Astrocyte (in vitro differentiated cells and primary cell): ENCODE results near the gene LRP4. TPM values are rescaled to one million over a fixed set of nuclear protein-coding genes. Genes with fewer than 3 reads are reported as not detected.
"Not testable (repeated sequence)": the region's sequence is repeated elsewhere in the genome, so short reads cannot be mapped to it uniquely, and the experiment has no call there.

ENCODE experiments used
- DNase-seq: peaks from one replicate; pipeline ENCODE4 v3.0.0-alpha.2; 2010; ENCODE audit warnings: low read depth
- FAIRE-seq: peaks from 2 replicates; lab custom pipeline; 2011; peaks lifted over from hg19 to GRCh38; lab: Jason Lieb, UNC
- H2AFZ ChIP-seq: 2 replicates; pipeline ENCODE4 v1.6.0; 2012; ENCODE audit warnings: low read depth, low read length, inconsistent platforms
- H3K27ac ChIP-seq: 2 replicates; pipeline ENCODE4 v1.5.1; 2011; ENCODE audit warnings: low read depth, low read length, inconsistent platforms
- H3K27me3 ChIP-seq: 2 replicates; pipeline ENCODE4 v1.6.0; 2011; ENCODE audit warnings: low read length, inconsistent platforms; ENCODE audit not compliant: insufficient read depth
- H3K36me3 ChIP-seq: 2 replicates; pipeline ENCODE4 v1.5.1; 2011; ENCODE audit warnings: low read length, inconsistent platforms; ENCODE audit not compliant: insufficient read depth
- H3K4me1 ChIP-seq: 2 replicates; pipeline ENCODE4 v1.5.1; 2011; ENCODE audit warnings: low read length, inconsistent platforms; ENCODE audit not compliant: insufficient read depth
- H3K4me2 ChIP-seq: 2 replicates; pipeline ENCODE4 v1.6.0; 2012; ENCODE audit warnings: low read length, inconsistent platforms
- H3K4me3 ChIP-seq: 2 replicates; pipeline ENCODE4 v1.5.1; 2011; ENCODE audit warnings: low read depth, mild to moderate bottlenecking, low read length, inconsistent platforms; ENCODE audit not compliant: insufficient read depth
- H3K79me2 ChIP-seq: 2 replicates; pipeline ENCODE4 v1.6.0; 2012; ENCODE audit warnings: mild to moderate bottlenecking, low read length, inconsistent platforms; ENCODE audit not compliant: insufficient read depth
- H3K9ac ChIP-seq: 2 replicates; pipeline ENCODE4 v1.6.0; 2012; ENCODE audit warnings: mild to moderate bottlenecking, low read length, inconsistent platforms
- H3K9me3 ChIP-seq: 2 replicates; pipeline ENCODE4 v1.5.1; 2012; ENCODE audit warnings: low read depth, mild to moderate bottlenecking, low read length, inconsistent platforms; ENCODE audit not compliant: insufficient read depth
- H4K20me1 ChIP-seq: 2 replicates; pipeline ENCODE4 v1.6.0; 2012; ENCODE audit warnings: low read length, inconsistent platforms; ENCODE audit not compliant: insufficient read depth
- H3K27ac Mint-ChIP-seq: one replicate; pipeline ENCODE4 v1.8.0; 2021; ENCODE audit warnings: mild to moderate bottlenecking, mixed read lengths; ENCODE audit not compliant: unreplicated experiment
- H3K27me3 Mint-ChIP-seq: one replicate; pipeline ENCODE4 v1.8.0; 2021; ENCODE audit warnings: low read depth, mixed read lengths; ENCODE audit not compliant: unreplicated experiment
- H3K36me3 Mint-ChIP-seq: one replicate; pipeline ENCODE4 v1.8.0; 2021; ENCODE audit warnings: low read depth, mixed read lengths; ENCODE audit not compliant: unreplicated experiment
- H3K4me1 Mint-ChIP-seq: one replicate; pipeline ENCODE4 v1.8.0; 2021; ENCODE audit warnings: low read depth, mixed read lengths; ENCODE audit not compliant: unreplicated experiment
- H3K4me3 Mint-ChIP-seq: one replicate; pipeline ENCODE4 v1.8.0; 2021; ENCODE audit warnings: mild to moderate bottlenecking, moderate library complexity, mixed read lengths; ENCODE audit not compliant: unreplicated experiment
- H3K9me3 Mint-ChIP-seq: one replicate; pipeline ENCODE4 v1.8.0; 2021; ENCODE audit warnings: mild to moderate bottlenecking, mixed read lengths; ENCODE audit not compliant: unreplicated experiment
- CTCF ChIP-seq: IDR thresholded peaks from 2 replicates; pipeline ENCODE4 v1.5.1; 2011; ENCODE audit warnings: low read depth, mild to moderate bottlenecking, inconsistent platforms, low read length, moderate library complexity; ENCODE audit not compliant: insufficient read depth
- EZH2 ChIP-seq: IDR thresholded peaks from 2 replicates; pipeline ENCODE4 v1.6.1; 2012; ENCODE audit warnings: mild to moderate bottlenecking, low read length, inconsistent platforms; ENCODE audit not compliant: insufficient read depth
- total RNA-seq: library from RNA; stranded (reverse); gene quantifications from 2 replicates; pipeline ENCODE4 v1.2.1, GENCODE V29; 2021

The LRP4 gene
- total RNA-seq, 1 donor from 2014 or later = 19.0 TPM

- H3K9me3 ChIP-seq = no peaks in the 10 kb centered on the region
- no peak overlapping the region for H3K4me3 Mint-ChIP-seq
- H3K9me3 Mint-ChIP-seq = no peaks in the 10 kb centered on the region
- peaks cover 6% of the 10 kb centered on the region for H3K79me2 ChIP-seq
- peaks cover 4% of the 10 kb centered on the region for H3K36me3 Mint-ChIP-seq
- no peaks in the 10 kb centered on the region for H3K4me1 ChIP-seq
- no peaks in the 10 kb centered on the region for H3K36me3 ChIP-seq
- no peak overlapping the region for H3K4me3 ChIP-seq
- no peak overlapping the region for H3K27ac Mint-ChIP-seq
- no peak for FAIRE-seq
- TF ChIP-seq EZH2 = no peak
- no peak for TF ChIP-seq CTCF
- H3K27me3 ChIP-seq = no peaks in the 10 kb centered on the region
- H2AFZ ChIP-seq = no peak overlapping the region
- no peak overlapping the region for H3K4me2 ChIP-seq
- H3K9ac ChIP-seq = no peak overlapping the region
- H3K27me3 Mint-ChIP-seq = no peaks in the 10 kb centered on the region
- no peaks in the 10 kb centered on the region for H4K20me1 ChIP-seq
- DNase-seq = no peak
- no peaks in the 10 kb centered on the region for H3K4me1 Mint-ChIP-seq
- H3K27ac ChIP-seq = no peak overlapping the region
Observed at GRCh38 chr11:46966773-46967172, 48.4 kb upstream of the LRP4 start.

GRCh38 chr11:46963844-46964243 lies 45.5 kb upstream of the LRP4 start:
- Mint-ChIP-seq H3K4me1 (no peaks in the 10 kb centered on the region), H3K4me3 (no peak overlapping the region), H3K9me3 (peaks cover 5% of the 10 kb centered on the region), H3K27ac (no peak overlapping the region), H3K36me3 (peaks cover 11% of the 10 kb centered on the region), H3K27me3 (no peaks in the 10 kb centered on the region)
- Histone ChIP-seq H3K9me3 (no peaks in the 10 kb centered on the region), H2AFZ (no peak overlapping the region), H4K20me1 (peaks cover 5% of the 10 kb centered on the region), H3K27me3 (no peaks in the 10 kb centered on the region), H3K27ac (no peak overlapping the region), H3K4me2 (no peak overlapping the region), H3K36me3 (no peaks in the 10 kb centered on the region), H3K9ac (no peak overlapping the region), H3K4me3 (no peak overlapping the region), H3K79me2 (peaks cover 9% of the 10 kb centered on the region), H3K4me1 (no peaks in the 10 kb centered on the region)
- DNase-seq (no peak), FAIRE-seq (no peak)
- no peak for TF ChIP-seq CTCF
- TF ChIP-seq EZH2 = no peak

DNA sequence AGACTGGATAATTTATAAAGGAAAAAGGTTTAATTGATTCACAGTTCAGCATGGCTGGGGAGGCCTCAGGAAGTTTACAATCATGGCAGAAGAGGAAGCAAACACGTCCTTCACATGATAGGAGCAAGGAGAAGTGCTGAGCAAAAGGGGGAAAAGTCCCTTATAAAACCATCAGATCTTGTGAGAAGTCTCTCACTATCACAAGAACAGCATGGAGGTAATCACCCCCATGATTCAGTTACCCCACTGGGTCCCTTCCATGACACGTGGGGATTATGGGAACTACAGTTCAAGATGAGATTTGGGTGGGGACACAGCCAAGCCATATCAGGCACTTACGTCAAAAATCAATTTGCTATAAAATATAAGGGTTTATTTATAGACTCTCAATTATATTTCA lies 43.5 kb upstream of the LRP4 start:
- not testable (repeated sequence) for H4K20me1 ChIP-seq, H3K27me3 ChIP-seq, H3K79me2 ChIP-seq, H3K4me2 ChIP-seq, H2AFZ ChIP-seq, H3K4me3 Mint-ChIP-seq, H3K36me3 ChIP-seq, H3K9ac ChIP-seq, H3K9me3 ChIP-seq, H3K9me3 Mint-ChIP-seq, FAIRE-seq, DNase-seq, H3K4me1 Mint-ChIP-seq, H3K27ac Mint-ChIP-seq, H3K4me1 ChIP-seq, H3K27ac ChIP-seq, H3K4me3 ChIP-seq, H3K27me3 Mint-ChIP-seq
- peaks cover 15% of the 10 kb centered on the region for H3K36me3 Mint-ChIP-seq
